LNCaP clone FGC (cell line): ENCODE measurements around the gene APOL1.
"Not testable (repeated sequence)": the region's sequence is repeated elsewhere in the genome, so short reads cannot be mapped to it uniquely, and the experiment has no call there.

Source experiments
- DNase-seq: peaks from one replicate; pipeline ENCODE4 v3.0.0-alpha.2; 2011; ENCODE audit warnings: low read depth
- H3K4me3 ChIP-seq: 2 replicates; pipeline ENCODE4 v1.5.1; 2011; ENCODE audit warnings: mild to moderate bottlenecking, low read depth, low read length, control low read depth
- CTCF ChIP-seq: IDR thresholded peaks from 2 replicates; pipeline ENCODE4 v1.5.1; 2012; ENCODE audit warnings: mild to moderate bottlenecking; ENCODE audit not compliant: control insufficient read depth, insufficient read depth; ENCODE audit errors: extremely low read depth

The APOL1 gene

GRCh38 chr22:36225333-36225922 lies 27.5 kb upstream of the APOL1 start:
- no peak overlapping the region for H3K4me3 ChIP-seq
- TF ChIP-seq CTCF: no peak
- DNase-seq: no peak

GRCh38 chr22:36226189-36226588 lies 26.7 kb upstream of the APOL1 start:
- no peak overlapping the region for H3K4me3 ChIP-seq
- no peak for TF ChIP-seq CTCF
- no peak for DNase-seq

DNA sequence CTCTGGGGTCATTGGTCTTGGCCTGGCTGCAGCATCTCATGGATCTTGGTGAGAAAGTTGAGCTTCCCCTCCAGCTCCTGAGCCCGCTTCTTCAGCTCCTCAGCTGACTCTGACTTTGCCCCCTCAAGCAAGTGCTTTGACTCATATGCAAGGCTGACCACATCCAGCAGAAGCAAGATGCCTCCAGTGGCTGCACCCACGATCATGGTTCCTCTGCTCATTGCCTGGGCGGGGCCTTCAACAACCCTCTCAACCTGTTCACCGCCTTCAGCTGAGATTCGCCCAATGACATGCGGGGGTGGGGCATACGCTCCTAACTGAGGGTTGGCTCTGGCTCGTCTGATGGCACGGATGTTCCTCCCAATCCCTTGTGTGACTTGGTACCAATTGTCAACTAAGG lies 25.5 kb upstream of the APOL1 start:
- no peak for TF ChIP-seq CTCF
- H3K4me3 ChIP-seq: no peak overlapping the region
- no peak for DNase-seq

DNA sequence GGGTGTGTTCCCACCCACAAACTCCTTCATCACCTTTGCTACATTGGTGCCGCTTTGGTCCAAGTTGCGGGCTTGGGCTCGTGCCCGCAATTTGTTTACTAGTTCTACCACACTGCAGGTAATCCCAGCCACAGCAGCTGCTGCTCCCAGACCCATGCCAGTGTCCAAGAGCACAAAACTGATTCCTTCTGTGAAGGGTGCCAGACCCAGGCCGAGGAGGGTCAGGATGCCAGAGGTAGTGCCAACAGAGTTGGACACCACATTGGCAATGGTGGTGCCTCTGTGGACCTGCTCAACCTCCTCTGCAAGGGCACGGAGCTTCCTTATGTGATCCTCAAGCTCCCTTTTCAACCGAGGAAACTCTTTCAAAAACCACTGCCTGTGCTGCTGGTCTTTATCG lies 25.1 kb upstream of the APOL1 start:
- DNase-seq: no peak
- H3K4me3 ChIP-seq: no peak overlapping the region
- no peak for TF ChIP-seq CTCF

DNA sequence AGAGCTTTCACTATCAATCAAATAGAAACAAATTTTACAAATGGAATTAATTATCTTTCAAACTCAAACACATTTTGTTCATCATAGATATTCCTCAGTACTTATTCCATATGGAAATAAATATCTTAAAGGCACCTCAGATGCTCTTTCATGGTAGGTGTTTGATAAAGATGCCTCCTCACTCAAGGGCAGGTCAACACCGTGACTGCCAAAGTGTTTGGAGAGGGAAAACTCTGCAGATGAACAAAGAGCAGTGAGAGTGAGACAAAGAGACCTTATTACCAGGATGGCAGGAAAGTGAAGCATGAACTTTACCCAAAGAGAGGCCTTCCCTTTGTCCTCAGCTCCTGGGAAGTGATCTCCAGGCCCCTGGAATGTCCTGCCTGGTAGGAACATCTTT lies 24.6 kb upstream of the APOL1 start:
- not testable (repeated sequence) for DNase-seq, H3K4me3 ChIP-seq

DNA sequence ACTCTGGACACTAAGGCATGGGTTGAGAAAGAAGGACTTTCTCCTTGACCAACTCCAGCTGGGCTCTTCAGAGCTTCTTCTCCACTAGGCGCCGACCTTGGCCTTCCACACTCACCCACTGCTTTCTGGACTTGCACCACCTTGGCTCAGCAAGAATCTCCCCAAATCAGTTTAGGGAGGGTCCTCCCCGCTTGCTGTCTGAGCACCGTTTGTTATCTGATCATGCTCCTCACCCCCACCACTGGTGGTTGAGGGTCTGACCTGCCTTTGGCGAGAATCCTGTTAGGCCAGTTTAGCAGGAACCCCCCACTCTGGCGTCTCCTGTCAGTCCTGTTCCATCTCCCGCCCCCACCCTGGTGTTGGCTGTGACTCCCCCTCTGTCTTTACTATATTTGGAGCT lies 24.0 kb upstream of the APOL1 start:
- no peak for TF ChIP-seq CTCF
- no peak for DNase-seq
- H3K4me3 ChIP-seq: no peak overlapping the region

DNA sequence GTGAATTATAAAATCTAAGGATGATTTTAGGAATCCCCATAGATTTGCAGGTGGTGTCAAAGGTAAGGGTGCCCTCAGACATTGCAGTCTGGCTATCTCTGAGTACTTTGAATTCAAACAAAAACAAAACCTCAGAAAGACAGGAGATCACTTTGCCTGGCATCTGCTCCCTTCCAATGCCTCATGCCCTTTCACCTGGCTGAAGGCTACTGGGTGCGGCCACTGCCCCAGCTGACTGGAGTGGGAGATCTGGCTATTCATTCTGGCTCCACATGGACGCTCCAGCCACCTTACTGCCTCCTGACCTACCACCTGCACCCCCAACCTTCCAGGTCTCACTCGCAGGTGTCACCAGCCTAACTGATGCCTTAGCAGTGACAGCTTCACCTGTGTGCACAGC lies 23.3 kb upstream of the APOL1 start:
- DNase-seq, H3K4me3 ChIP-seq: not testable (repeated sequence)

GRCh38 chr22:36231051-36231450 lies 21.9 kb upstream of the APOL1 start:
- not testable (repeated sequence) for H3K4me3 ChIP-seq, DNase-seq
